Measurements from ENCODE around the gene ZSCAN26. TPM values are rescaled to one million over a fixed set of nuclear protein-coding genes. Genes with fewer than 3 reads are reported as not detected.

The ZSCAN26 gene
- total RNA-seq, 1 donor from 2014 or later = 13.3 TPM

DNA sequence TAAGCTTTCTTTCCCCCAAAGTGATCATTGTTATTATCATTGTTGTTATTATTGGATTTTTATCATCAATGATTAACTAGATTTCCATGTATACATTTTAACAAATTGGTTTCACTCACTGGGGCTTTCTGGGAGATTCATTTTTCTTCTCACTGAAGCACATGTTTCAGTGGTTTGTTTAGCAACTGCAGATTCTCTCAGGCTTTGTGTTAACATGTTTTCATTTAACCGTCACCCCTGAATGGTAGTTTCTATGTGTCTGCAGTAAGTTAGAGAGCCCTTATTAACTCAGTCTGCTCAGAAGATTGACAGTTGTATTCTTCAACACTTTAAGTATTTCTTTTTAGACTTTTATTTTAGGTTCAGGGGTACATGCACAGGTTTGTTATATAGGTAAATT, 27.3 kb upstream of the ZSCAN26 start:
- intact Hi-C loops (cut with micrococcal nuclease) = no loop called here
- Histone ChIP-seq H3K4me3 (no peak overlapping the region), H3K27ac (replicated peaks) (no peak overlapping the region), H3K9me3 (replicated peaks) (no peaks in the 10 kb centered on the region), H3K36me3 (peaks cover 14% of the 10 kb centered on the region), H3K4me1 (no peaks in the 10 kb centered on the region), H3K27me3 (ENCODE audit: low read depth) (no peaks in the 10 kb centered on the region)
- DNase-seq = no peak
- TF ChIP-seq, protein P1, sequence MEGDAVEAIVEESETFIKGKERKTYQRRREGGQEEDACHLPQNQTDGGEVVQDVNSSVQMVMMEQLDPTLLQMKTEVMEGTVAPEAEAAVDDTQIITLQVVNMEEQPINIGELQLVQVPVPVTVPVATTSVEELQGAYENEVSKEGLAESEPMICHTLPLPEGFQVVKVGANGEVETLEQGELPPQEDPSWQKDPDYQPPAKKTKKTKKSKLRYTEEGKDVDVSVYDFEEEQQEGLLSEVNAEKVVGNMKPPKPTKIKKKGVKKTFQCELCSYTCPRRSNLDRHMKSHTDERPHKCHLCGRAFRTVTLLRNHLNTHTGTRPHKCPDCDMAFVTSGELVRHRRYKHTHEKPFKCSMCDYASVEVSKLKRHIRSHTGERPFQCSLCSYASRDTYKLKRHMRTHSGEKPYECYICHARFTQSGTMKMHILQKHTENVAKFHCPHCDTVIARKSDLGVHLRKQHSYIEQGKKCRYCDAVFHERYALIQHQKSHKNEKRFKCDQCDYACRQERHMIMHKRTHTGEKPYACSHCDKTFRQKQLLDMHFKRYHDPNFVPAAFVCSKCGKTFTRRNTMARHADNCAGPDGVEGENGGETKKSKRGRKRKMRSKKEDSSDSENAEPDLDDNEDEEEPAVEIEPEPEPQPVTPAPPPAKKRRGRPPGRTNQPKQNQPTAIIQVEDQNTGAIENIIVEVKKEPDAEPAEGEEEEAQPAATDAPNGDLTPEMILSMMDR (IDR thresholded peaks at IDR 0.05; ENCODE audit: borderline replicate concordance) = no peak

DNA sequence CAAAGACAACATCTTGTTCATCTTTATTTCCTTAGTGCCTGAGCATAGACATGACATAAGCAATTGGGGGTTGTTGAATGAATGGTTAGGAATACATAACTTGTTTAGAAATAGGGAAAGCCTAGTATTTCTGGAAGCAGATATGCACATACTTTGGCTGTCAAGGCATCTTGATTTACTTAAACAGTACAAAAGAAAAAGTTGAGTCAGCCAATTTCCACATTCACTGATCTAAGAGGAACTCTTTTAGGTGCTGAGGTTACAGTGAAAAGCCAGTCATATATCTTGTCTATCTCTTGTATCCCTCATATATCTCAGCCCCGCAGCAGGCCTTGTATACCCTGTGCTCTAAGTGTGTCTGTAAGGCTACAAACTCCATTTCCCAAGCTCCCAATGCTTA, 26.5 kb upstream of the ZSCAN26 start:
- Histone ChIP-seq H3K27ac (replicated peaks) (no peak overlapping the region), H3K4me3 (no peak overlapping the region), H3K9me3 (replicated peaks) (no peaks in the 10 kb centered on the region), H3K4me1 (no peaks in the 10 kb centered on the region), H3K36me3 (peaks cover 22% of the 10 kb centered on the region), H3K27me3 (ENCODE audit: low read depth) (no peaks in the 10 kb centered on the region)
- no peak for DNase-seq
- TF ChIP-seq, protein P1 (IDR thresholded peaks at IDR 0.05; ENCODE audit: borderline replicate concordance) = no peak
- intact Hi-C loops (cut with micrococcal nuclease) = no loop called here

DNA sequence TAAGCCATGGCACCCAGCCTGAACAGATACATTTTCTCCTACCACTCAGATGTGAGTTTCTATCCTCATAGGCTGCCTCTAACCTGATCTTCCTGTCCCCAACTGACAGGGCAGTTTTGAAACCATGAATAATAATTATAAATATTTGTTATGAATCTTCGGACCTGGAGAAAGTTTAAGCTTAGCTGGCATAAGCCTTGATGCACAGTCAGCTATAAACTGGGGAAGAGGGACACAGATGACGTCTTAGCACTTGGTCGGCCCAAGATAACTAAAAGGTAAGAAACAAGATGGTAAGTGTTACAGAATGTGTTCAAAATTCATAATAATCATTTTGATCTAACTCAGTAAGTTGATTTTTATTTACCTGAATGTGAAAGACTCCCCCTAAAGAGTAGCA, 23.0 kb upstream of the ZSCAN26 start:
- Histone ChIP-seq H3K27ac (replicated peaks) (no peak overlapping the region), H3K27me3 (ENCODE audit: low read depth) (no peaks in the 10 kb centered on the region), H3K4me3 (no peak overlapping the region), H3K36me3 (peaks cover 50% of the 10 kb centered on the region), H3K4me1 (peaks cover 9% of the 10 kb centered on the region), H3K9me3 (replicated peaks) (no peaks in the 10 kb centered on the region)
- no peak for DNase-seq
- intact Hi-C loops (cut with micrococcal nuclease) = no loop called here
- TF ChIP-seq, protein P1 (IDR thresholded peaks at IDR 0.05; ENCODE audit: borderline replicate concordance) = no peak

DNA sequence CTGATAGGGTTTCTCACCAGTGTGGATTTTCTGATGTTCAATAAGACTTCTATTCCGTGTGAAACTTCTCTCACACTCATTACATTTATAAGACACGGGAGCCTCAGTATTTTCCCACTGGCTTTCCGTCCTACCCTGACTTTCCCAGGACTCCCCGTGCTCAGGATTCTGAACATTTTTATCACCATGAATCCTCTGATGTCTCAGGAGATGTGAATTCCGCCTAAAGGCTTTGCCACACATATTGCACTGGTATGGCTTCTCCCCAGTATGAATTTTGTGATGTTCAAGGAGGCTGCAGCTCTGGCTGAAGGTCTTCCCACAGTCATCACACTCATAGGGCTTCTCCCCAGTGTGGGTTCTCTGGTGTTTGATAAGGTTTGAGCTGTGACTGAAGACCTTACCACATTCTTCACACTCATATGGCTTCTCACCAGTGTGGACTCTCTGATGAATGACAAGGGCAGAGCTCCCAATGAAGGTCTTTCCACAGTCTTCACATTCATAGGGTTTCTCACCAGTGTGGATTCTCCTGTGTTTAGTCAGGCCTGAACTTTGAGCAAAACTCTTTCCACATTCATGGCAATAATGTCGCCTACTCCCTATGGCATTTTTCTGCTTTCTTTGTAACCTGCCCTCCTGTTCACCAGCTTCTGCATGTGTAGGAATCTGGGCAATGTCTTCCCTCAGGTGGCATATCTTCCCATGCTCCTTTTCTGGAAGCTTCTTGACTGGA, 21.6 kb upstream of the ZSCAN26 start:
- Histone ChIP-seq H3K9me3 (replicated peaks) (no peaks in the 10 kb centered on the region), H3K4me1 (peaks cover 16% of the 10 kb centered on the region), H3K27me3 (ENCODE audit: low read depth) (no peaks in the 10 kb centered on the region), H3K36me3 (peaks cover 55% of the 10 kb centered on the region), H3K27ac (replicated peaks) (no peak overlapping the region), H3K4me3 (no peak overlapping the region)
- TF ChIP-seq, protein P1 (IDR thresholded peaks at IDR 0.05; ENCODE audit: borderline replicate concordance) = no peak
- intact Hi-C loops (cut with micrococcal nuclease) = no loop called here
- no peak for DNase-seq

DNA sequence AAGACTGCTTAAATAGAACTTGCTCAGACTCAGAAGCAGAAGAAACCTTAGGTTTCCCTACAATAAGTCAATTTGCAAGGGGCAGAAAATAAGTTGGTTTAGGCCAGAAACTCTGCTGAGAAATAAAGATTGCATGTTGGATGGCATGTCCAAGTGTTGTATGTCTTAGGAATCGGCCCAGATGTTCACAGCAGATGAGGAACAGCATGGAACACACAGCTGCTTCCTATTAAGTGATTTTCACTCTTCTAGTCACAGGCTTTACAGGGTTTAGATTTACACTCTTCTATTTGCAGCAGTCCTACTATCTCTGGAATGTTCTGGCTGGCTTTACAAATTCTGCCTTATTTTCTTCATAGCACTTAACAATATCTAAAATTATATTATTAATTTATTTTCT, 18.0 kb upstream of the ZSCAN26 start:
- H3K4me1 ChIP-seq = peaks cover 40% of the 10 kb centered on the region
- H3K27me3 ChIP-seq (ENCODE audit: low read depth) = no peaks in the 10 kb centered on the region
- intact Hi-C loops (cut with micrococcal nuclease) = no loop called here
- H3K27ac ChIP-seq (replicated peaks) = no peak overlapping the region
- H3K9me3 ChIP-seq (replicated peaks) = no peaks in the 10 kb centered on the region
- H3K36me3 ChIP-seq = peaks cover 52% of the 10 kb centered on the region
- no peak for DNase-seq
- TF ChIP-seq, protein P1 (IDR thresholded peaks at IDR 0.05; ENCODE audit: borderline replicate concordance) = no peak
- no peak overlapping the region for H3K4me3 ChIP-seq
